ENCODE data around the gene LIN37.

The LIN37 gene

DNA sequence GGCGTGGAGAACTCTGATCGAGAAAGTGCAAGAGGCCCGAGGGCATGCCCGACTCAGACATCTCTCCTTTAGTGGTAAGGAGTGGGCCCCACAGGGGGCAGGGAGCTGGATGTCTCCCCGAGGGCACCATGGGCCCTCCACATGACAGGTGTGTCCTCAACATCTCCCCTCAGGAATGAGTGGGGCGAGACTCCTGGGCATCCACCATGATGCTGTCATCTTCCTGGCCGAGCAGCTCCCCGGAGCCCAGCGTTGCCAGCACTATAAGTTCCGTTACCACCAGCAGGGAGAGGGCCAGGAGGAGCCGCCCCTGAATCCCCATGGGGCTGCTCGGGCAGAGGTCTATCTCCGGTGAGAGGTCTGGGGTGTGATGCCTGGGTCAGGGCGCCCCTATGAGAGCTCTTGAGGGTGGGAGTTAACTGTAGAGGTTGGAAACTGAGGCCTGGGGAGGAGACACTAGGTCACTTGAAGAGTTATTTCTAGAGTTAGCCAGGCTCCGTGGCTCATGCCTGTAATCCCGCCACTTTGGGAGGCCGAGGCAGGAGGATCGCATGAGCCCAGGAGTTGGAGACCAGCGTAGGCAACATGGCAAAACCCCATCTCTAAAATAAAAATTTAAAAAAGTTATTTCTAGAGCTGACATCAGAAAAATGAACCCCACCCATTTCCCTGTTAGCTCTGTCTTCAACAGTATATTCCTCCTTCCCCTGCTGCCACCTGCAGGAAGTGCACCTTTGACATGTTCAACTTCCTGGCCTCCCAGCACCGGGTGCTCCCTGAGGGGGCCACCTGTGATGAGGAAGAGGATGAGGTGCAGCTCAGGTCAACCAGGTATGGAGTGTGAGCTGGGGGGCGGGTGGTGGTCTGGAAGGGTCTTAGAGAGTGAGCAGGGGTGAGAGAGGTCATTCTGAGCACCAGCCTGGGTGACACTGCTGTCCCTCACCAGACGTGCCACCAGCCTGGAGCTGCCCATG lies 11.2 kb upstream of the LIN37 start:
- peak in 1 of 2 donors; percentile 41 for DNase-seq

DNA sequence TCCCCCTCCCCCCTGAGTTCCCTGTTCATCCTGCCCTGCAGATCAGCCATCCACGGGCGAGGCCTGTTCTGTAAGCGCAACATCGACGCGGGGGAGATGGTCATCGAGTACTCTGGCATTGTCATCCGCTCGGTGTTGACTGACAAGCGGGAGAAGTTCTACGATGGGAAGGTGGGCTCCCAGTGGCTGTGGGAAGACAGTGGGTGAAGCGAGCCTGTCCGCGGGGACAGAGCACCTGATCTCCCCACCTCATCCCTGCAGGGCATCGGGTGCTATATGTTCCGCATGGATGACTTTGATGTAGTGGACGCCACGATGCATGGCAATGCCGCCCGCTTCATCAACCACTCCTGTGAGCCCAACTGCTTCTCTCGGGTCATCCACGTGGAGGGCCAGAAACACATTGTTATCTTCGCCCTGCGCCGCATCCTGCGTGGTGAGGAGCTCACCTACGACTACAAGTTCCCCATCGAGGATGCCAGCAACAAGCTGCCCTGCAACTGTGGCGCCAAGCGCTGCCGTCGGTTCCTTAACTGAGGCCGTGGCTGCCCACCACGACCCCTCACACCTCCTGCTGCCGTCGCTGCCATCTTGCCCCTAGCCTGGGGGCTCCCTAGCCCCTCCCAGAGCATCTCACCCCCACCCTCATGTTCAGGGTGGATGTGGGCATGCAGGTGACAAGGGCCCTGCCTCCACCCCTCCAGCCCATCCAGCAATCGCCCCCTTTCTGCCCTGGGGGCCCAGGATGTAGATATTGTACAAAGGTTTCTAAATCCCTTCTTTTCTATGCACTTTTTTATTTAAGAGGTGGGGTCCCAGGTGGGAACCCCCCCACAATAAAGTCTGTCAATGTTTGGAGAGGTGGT lies 10.1 kb upstream of the LIN37 start:
- no peak for DNase-seq

DNA sequence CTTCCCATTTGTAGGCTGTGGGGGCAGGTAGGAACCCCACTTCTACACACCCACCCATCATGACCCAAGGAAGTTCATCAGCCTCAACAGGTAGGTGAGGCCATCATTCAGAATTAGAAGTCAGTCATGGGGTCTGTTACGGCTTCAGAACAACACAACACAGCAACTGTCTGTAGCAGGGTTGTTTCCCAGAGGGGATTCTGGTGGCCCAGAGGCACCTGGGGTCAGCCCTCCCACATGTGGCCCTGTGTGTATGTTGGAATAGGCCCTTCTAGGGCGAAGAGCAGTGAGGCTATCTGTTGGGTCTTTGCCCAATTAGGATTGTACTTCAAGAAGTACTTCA lies 9.5 kb upstream of the LIN37 start:
- DNase-seq: no peak

DNA sequence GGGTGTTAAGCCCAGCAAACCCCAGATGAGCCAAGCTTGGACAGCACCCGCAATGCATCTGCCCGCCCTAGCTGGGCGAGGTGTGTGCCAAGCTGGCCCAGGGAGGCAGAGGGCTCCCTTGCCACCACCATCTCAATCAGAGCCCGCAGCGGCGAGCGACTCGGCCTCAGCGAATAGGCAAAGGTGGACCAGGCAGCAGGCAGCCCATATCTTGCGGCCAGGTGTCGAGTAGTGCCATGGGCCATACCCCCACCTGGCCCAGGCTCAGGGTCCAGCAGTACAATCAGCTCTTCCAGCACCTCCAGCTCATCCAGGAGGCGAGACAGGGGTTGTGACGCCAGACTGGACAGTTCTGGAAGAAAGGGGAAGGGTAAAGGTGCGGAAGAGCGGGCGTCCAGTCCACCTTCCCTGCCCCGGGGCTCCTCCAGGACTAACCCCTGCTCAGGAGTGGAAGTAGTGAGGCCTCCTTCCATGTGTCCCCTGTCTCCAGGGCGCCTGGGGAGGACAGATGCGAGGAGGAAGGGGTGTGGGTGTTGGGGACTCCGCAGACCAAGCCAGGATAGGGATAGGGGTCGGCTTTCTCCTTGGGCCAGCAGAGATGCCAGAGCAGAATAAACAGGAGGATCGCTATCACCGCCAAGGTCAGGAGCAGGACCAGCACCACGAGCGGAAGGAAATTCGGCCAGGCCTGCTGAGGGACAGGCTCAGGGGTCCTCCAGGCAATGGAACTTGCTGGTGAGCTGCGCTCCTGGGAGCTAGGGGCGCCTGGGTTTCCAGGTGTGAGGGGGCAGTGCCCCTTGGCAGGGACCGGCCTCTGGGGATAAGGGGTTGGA lies 8.9 kb upstream of the LIN37 start:
- no peak for DNase-seq

DNA sequence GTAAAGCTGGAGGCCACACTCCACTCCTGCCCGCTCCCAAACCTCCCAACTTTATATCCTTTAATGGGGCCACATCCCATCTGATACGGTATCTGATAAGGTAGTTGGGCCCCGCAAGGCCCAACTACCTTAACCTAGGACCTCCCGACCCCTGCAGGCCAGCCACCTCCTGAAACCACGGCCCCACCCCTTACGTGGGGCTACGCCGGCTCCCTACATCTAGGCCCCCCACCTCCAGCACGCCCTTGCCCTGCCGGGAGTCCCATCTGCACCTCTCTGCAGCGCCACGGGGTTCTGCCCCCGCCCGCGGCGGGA lies 8.3 kb upstream of the LIN37 start:
- DNase-seq: no peak

DNA sequence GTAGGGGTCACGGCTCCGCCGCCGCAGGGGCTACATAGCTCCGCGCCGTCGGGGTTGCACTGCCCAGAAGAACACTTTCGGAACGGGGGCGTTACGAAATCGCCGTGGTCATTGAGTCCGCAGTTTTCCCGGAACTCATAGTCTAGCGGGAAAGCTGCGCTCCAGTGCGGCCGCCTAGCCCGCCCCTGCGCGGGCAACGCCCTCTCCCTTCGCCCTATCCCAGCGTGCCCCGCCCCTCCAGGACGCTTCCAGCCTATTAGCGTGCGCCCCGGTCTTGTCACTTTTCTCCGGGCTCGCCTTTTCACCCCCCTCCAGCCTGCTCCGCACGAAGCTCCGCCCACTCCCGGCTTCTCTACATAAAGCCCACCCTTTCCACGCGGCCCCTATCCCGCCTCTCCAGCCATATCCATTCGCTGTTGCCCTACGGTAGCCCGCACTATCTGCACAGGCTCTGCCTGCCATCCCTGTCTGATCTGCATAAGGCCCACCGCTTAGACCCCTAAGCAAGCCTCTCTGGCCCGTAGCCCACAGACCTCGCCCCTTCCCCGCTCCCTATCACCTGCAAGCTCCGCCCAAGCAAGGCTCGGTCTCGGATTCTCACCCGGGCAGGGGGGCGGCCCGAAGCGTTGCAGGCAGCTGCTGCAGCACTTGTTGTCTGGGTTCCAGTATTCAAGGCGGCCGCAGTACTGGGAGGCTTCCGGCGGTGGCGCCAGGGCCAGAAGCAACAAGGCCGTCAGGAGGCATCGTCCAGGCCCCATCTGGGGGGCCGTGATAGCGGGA lies 7.8 kb upstream of the LIN37 start:
- DNase-seq: peak; percentile 95

DNA sequence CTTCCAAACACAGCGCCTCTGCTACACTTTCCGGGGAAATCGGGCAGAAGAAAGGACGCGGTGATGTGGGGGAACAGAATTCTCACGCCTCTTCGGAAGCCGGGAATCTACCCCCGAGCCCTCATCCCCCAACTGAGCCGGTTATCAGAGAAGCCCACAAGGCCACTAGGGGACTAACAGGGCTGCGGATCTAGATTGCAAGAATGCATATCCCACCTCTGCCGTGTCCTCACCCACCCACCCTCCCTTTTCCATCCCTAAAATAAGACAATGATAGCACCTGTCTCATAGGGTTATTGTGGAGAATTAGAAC lies 7.2 kb upstream of the LIN37 start:
- DNase-seq: no peak

DNA sequence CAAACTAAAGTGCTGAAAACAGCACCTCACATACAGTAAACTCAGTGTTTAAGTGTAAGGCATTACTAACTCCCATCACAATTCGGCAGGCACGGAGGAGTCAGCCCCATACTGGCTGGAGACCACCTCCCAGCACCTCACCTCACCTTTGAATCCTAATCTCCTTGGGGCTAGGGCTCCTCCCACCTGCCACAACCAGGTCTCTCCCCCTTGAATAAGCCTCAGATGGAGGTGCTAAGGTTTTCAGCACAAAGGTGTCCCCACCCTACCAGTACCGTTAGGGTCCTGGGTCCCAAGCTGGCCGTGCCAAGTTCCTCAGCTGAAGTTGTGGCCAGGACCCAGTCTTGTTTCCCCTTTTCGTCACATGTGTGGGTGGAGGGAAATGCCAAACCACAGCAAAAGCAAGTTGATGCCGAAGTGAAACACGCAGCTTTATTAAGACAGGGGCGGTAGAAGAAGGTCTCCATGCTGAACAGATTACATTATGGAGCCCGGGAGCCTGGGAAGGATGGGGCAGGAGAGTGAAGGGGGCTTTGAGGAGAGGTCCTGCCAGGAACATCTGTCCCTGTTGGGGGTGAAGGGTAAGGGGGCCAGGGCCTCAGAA lies 6.2 kb upstream of the LIN37 start, which contains the start of gene IGFLR1:
TSS of gene IGFLR1 (minus strand) at position 332 of the 604 bp plus-strand sequence. CDS start 1,272 bp downstream, outside the sequence.
- peak; percentile 79 to 82 for DNase-seq

DNA sequence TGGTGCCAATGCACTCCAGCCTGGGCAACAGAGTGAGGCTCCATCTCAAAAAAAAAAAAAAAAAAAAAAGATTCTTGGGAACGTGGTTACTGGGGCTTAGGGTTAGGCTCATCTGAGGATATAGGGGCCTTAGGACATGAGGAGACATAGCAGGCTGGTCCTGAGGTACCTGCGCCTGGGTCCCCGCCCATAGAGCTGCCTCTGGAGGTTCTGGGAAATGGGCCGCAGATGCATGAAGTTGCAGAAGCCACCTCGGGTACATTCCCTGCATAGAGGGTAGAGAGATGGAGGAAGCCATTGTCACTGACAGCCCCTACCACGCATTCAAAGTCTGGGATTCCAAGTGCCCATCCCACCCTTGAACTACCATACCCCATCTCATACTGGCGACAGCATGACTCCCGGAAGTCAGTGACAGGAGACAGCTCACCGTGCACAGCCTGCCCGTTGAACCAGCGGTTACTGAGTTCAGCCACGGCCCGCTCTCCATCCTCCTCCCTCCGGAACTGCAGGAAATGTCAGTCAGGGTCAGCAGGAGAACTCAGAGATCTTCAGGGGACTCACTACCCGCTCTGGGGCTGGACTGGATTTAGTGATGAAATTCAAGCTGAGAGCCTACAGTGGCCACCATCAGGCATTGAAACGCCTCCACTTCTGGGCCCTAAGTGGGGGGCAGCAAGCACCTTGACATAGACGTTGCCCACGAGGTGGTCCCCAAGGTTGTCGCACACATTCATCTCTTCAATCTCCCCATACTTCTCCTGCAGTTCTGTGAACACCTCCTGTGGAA lies 4.5 kb upstream of the LIN37 start:
- no peak for DNase-seq

DNA sequence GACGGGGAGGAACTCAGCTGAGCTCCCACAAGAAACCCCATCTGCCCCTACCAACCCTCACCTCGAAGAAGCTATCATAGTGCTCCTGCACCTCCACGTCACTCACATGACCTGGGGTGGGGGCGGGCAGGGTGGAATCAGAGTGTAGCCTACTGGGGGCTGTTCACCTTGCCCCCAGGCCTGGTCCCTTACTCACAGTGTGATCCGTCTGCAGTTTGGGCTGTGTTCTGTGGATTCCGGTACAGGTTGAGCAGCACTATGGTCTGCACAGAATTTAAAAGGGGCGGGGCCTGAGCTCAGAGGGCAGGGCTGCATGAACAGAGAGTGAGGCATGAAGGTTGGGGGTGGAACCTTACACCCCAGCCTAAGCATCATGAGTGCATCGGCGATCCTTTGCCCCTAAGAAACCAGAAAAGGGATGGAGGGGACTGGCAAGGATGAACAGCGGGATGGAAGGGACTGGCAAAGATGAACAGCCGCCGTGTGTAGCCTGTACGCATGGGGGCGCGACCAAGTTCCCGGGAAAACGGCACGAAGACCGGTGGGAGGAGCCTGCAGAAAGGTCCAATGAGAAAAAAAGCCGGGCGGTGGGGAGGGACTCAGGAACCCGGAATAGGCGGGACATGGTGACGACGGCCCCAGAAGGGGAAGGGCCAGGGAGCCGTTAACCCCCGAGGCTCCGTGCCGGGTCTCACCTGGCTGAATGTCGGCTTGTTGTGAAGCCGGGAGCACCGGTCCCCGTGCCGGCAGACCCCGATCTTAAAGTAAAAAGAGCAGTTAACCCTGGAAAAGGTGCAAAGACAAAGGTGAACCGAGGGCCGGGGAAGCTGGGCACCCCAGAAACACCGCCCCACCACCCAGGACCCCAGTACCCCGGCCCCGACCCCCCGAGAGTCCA lies 3.7 kb upstream of the LIN37 start:
- peak; percentile 97 for DNase-seq

DNA sequence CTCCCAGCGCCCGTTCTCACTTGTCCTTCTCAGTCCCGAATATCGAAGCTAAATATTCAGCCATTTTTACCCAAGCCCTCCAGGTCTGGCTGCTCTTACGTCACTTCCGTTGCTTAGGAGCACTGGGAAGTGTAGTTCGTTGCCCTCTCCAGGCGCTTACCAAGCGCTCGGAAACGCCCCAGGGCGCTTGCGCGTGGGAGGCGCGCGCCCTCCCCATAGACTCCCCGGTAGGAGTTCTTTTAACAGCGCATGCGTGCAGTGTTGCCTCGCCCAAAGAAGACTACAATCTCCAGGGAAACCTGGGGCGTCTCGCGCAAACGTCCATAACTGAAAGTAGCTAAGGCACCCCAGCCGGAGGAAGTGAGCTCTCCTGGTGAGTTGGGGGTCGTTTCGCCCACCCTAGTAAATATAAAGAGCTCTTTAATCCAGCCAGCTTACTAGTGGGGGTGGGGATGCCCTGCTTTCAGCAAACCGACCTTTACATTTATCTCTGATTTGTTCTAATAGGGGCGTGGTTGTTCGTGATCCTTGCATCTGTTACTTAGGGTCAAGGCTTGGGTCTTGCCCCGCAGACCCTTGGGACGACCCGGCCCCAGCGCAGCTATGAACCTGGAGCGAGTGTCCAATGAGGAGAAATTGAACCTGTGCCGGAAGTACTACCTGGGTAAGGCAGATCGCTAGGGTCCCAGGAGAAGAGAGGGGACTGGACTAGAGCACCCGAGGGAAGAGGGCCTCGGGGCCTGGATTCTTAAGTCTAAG lies 2.9 kb upstream of the LIN37 start, which contains the start of the genes PSENEN and U2AF1L4:
TSS of gene PSENEN (plus strand) at position 324 of the 759 bp plus-strand sequence. CDS start at position 604, 280 bp downstream.
TSS of gene U2AF1L4 (minus strand) at position 91 of the 759 bp plus-strand sequence. CDS start at position 64, 27 bp downstream.
- peak; percentile 99 to 100 for DNase-seq

DNA sequence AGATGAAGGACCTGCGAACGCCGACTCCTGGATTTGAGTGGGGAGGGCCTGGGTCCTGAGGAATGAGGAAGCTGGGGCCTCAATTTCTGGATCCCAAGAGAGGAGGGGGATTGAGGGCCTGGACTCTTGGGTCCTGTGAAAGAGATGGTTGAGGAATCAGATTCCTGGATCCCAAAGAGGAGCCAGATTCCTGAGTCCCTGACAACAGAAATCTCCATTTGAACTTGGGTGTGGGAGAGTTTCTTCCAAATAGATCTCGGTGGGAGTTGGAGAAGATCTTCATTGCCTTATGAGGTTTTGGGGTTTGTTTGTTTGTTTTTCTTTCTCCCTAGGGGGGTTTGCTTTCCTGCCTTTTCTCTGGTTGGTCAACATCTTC lies 2.3 kb upstream of the LIN37 start:
- no peak for DNase-seq

DNA sequence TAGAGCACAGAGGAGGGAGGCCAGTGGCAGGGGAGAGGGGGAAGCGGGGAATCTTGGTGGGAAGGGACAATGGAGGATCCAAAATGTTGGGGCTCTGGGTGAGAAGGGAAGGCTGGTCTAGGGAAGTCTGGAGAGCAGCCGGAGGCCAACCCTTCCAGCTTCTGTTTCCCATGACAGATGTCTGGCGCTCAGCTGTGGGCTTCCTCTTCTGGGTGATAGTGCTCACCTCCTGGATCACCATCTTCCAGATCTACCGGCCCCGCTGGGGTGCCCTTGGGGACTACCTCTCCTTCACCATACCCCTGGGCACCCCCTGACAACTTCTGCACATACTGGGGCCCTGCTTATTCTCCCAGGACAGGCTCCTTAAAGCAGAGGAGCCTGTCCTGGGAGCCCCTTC lies 1.8 kb upstream of the LIN37 start:
- DNase-seq: no peak

DNA sequence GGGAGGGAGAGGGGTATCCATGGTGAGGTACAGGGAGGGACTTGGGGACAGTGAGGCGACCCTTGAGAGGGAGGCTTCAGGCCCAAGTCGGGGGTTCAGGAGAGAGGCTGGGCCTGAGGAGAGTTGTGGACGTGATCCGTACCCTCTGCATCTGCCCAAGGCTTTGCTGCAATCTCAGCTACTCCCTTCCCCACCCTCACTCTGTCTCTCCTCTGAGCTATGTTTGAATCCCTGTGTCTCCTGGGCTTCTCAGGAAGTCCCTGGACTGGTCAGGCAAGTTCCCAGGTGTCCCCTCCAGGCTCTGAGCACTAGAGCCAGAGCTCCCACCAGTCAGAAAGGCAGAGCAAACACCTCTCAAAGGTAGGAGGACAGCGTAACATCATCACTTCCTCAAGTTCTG lies 1.8 kb downstream of the LIN37 start:
- DNase-seq: no peak

DNA sequence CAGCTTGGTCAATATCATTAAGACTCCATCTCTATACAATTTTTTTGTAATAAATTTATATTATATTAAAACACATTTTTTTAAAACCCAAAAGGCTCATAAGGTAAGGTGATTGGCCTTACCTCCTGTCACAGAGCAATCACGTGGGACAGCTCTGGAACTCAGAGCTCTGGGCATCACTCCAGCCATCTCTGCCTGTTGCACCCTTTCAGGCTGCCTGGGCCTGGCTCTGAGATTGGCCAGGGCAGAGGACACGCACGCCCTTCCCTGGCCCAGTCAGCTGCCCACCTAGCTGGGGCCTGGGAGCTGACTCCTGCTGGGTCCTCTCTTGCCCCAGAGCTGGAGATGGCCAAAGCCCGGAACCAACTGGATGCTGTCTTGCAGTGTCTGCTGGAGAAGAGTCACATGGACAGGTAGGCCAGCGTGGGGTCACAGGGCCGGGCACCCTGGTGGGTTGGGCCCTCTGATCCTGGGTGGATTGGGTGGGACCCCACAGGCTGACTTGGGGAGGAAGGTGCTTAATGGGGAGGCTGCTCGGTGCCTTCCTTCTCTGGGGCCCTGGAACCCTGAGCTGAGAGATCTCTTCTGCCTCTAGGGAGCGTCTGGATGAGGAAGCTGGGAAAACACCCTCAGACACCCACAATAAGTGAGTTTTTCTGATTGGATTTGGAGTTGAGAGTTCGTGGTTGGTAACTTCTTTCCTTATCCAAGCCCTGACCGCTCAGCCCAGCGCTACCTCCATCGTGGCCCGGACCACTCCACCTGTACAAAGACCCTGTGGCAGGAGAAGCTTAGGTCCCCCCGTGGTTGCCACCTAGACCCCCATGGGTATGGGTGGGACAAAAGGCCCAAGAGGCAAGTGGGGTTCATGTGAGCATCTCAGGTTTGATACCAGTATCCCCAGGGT lies 3.7 kb downstream of the LIN37 start:
- DNase-seq: no peak

DNA sequence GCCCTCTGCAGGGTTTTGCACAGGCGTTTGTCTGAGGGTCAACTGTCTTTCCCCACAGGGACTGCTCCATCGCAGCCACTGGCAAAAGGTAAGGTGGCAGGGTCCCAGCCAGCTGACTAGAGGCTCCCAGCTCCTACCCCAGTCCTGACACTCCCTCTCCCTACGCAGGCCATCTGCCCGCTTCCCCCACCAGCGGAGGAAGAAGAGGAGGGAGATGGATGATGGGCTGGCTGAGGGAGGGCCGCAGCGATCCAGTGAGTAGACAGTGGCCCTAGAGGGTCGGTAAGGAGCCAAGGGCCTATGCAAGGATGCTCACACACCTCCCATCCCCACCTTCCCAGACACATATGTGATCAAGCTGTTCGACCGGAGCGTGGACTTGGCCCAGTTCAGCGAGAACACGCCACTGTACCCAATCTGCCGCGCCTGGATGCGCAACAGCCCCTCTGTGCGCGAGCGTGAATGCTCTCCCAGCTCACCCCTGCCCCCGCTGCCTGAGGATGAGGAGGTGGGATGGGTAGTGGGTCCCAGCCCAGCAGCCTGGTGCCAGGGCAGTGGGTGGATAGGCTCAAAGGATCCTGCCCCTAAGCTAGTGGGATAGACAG lies 4.5 kb downstream of the LIN37 start:
- no peak for DNase-seq

DNA sequence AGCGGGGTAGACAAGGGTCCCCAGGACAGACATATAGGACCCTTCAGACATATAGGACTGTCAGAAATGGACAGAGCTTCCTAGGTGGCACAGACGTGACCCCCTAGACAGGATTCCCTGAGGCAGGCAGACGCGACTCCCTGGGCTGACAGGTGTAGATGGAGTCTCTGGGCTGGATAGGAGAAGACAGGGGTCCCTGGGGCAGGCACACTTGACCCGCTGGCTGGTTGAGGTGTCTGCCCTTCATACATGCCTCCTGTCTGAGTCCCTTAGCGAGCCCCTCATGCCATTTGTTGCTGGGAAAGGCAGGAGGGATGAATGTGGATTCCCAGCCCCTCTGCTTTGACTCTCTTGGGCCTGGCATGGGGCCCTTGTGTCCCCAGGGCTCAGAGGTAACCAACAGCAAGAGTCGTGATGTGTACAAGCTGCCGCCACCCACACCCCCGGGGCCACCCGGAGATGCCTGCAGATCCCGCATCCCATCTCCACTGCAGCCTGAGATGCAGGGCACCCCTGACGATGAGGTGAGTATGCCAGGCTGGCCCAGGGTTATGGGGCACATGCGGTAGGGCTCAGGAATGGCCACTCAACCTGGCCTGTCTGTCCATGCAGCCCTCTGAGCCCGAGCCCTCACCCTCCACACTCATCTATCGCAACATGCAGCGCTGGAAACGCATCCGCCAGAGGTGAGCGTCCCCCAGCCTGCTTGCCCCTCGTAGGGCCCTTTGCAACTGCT lies 5.4 kb downstream of the LIN37 start:
- DNase-seq: no peak
